Hematopoietic multipotent progenitor cell treated with erythropoietin and hydrocortisone succinate and interleukin-3 and kit ligand, for 4 days (in vitro differentiated cells): ENCODE measurements around the gene EPPIN.

Experiments
- DNase-seq: peaks from one replicate; pipeline ENCODE4 v3.0.0-alpha.2; 2015

EPPIN gene

DNA sequence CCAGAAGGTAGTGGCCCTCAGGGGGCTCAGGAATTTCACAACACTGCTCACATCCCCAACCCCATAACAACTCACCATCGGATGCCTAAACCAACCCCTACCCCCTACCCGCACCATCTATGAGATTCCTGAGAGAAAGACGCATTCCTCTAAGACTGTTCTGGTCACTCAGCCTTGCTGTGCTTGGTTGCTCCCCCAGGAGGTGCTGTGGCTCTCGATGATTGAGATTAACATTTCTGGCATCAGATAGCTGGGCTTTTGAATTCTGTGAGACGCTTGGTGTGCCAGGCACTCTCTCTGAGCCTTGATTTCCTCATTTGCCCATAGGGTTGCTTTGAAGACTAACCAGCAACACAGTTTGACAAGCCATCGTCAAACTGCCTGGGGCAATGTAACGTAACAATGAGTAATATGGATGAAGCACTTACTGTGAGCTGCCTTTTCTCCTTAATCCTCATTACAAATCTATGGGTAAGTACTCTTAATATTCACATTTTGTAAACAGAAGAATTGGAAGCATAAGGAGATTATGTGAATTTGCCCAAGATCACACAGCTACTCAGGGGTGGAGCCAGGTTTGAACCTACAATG lies 8.9 kb downstream of the EPPIN start:
- no peak for DNase-seq

DNA sequence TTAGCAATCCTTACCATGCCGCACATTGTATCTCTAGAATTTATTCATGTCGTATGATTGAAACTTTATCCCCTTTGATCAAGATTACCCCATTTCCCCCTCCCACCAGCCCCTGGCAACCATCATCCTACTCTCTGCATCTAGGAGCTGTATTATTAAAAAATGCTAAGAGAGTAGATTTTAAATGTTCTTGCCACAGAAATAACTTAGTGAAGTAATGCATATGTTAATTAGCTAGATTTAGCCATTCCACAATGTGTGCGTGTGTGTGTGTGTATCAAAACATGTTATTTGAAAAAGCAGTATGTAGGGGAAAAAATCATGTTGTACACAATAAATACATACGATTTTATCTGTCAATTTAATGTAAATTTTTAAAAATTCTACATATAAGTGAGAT lies 19.9 kb downstream of the EPPIN start:
- no peak for DNase-seq

DNA sequence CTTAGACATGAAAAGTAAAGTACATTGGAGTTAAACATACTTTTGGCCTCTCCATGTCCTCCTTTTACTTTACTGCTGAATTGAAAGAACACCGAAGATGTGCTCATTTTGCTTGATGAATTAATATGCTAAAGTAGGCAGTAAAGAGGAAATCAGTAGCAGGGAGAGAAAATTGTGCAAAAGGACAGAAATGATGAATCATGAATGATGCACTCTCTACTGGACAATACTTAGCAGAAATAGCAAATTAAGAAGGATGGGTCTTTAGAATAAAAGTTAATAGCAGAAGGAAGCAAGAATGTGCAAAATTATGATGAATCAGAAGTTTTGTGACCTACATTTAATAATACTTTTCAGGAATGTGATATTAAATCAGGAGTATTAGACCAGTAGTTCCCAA lies 23.4 kb downstream of the EPPIN start:
- no peak for DNase-seq

DNA sequence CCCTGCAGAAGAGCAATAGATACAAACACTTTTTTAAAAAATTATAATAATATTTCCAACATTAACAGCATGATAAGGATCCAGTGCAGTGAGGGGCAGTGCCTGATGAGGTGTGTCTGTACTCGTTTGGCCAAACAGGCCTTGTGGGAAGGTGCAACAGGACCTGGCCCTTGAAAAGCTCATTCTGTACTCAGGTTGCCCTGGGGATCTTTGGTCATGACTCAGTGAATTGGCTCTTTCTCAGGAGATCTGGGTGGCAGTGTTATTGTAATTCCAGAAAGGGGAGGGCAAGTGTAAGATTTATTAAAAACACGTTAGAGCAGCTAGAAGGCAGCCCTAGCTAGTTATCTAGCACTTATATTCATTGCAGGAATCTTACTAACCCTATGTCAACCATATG lies 28.9 kb downstream of the EPPIN start:
- DNase-seq = no peak

DNA sequence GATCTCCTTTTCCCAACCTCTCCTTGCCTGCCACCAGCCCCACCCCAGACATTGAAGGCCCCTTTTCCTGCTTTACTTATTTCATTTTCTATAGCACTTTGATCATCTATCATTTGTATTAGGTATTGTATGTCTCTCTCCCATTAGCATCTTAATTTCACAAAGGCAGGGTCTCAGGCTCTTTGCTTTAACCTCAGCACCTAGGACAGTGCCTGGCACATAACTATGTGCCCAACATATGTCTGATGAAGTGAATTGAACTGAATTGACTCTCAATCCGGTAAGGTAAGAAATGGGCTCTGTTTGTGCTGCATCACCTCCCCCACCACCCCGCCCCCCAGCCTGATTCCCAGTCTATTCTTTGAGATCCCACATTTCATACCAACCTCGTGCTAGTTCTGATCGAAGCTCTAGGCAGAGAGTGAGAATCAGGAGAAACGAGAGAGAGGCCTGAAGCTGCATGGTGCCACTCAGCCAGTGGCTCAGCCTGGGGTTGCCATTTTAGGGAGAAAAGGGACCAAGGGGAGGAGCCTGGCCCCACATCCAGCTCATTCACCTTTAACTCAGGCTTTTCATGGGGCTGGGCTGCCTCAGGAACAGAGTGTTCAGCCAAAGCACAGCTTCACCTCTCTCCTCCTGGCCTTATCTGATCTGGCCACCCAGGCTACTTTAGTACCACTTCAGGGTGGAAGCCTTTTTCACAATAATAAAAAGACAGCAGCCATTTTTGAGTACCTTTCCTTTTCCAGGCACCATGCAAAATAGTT lies 31.9 kb downstream of the EPPIN start, which contains the start of gene SPINT3:
Gene SPINT3, minus strand, starts transcription at position 476 of the 767 bp plus-strand sequence. Its CDS starts 14 bp downstream, at position 462.
- DNase-seq = no peak

DNA sequence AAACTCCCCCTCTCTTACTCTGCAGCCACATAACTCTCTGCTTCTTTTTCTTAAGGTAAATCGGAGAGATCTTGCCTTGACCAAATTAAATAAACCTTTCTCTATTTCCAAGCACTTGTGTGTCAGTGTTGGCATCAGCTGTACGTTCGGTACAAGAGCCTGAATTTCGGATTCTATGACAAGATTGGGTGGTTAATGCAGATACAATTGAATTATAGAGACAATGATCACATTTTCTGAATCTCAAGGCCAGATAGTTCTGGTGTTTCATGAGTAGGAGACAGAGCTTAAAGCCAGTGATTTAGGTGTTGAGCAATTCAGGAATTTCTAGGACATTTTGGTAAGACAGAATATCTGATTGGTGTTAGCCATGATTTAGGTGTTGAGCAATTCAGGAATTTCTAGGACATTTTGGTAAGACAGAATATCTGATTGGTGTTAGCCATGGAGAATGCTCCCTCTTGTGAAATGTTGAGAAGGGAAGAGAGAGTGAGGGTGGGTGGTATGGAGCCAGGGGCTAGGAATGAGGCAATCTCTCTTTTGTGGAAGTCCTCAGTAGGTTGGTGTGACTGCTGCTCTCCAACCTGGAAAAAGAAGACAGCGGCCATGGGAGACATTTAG lies 36.8 kb downstream of the EPPIN start:
- no peak for DNase-seq

DNA sequence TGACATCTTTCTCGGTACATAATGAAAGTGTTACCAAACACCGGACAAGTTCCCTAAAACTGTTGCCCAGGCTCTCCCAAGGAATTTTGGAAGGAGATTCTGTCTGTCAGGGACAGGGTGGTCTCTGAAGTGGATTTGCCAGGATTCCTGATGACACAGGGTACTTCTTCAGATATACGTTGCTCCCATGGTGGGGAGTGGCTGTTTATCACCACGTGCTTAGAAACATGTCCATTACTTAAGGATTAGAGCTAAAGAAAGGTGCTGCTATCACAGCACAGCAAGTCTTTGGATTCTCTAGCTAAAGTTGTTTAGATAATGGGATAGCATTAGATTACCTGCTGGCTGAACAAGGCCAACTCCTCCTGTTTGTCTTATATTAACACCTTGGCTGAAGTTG lies 38.1 kb downstream of the EPPIN start:
- no peak for DNase-seq

DNA sequence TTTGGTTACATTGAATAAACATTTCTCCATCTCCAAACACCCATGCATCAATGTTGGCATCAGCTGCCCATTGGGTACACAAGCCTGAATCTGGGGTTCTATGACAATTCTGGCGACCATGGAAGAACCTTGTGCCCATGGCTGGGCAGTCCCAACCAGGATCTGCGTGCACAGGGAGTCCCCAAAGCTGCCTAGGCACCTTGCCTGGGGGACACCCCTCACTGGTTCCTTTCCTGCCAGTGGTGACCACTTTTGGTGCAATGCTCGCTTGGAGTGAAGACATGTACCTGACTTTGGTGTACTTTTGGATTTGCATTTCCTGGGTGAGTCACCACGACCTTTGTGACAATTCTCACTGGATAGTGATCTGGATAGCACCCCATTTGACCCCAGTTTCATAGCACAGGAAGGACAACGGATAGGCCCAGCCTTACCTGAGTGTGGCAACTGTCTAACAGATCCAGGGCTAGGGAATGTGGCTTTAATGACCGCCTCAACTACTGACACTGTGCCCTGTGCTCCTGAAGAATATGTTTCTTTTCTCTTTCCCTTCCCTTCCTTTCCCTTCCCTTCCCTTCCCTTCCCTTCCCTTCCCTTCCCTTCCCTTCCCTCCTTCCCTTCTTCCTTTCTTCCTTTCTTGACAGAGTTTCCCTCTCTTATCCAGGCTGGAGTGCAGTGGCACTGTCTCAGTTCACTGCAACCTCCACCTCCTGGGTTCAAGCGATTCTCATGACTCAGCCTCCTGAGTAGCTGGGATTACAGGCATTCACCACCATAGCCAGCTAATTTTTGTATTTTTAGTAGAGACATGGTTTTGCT lies 38.9 kb downstream of the EPPIN start:
- DNase-seq = no peak

DNA sequence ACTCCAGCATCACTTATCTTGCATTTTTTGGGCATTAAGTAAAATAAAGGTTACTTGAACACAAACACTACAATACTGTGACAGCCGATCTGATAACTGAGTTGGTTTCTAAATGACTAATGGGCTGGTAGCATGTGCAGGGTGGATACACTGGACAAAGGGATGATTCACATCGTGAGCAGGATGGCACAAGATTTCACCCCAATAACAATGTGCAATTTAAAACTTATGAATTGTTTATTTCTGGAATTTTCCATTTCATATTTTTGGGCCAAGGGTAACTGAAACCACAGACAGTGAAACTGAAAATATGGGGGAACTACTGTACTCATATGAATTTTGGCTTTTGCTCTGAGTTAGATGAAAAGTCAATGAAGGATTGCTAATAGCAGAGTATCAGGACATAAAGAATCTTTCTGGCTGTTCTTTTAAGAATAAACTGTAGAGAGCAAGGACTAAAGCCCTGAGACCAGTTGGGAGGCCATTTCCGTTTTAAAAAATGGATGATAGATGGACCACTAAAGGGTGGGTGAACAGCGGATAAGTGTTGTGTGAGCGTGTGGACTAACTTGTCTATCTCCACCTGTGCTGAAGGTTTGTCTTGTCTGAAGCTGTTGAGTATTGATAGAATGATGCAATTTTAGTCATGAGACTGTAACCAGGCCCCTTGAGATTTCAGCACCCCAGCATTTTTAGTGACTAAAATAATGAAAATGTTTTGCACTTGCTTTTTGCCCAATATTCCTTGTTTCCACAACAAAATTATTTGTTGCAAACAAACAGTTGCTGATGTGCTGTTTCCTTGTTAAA lies 40.0 kb downstream of the EPPIN start:
- DNase-seq = no peak

DNA sequence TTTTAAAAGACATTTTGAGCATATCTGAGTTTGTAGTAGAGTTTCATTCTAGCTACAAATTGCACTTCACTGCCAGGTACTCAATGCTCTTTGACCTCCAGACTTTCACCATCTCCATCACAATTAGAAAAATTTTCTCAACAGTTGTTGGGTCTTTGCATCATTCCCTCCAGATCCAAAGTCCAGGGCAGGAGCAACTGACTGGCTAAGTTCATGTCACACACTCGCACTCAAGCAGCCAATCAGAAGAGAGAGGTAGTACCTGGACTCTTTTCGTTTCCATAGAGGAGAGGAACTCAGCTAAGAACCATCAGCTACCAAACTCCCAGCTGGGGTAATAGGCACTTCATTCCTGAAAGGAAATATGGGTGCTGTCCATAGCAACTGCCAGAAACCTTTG lies 40.8 kb downstream of the EPPIN start:
- DNase-seq = no peak

DNA sequence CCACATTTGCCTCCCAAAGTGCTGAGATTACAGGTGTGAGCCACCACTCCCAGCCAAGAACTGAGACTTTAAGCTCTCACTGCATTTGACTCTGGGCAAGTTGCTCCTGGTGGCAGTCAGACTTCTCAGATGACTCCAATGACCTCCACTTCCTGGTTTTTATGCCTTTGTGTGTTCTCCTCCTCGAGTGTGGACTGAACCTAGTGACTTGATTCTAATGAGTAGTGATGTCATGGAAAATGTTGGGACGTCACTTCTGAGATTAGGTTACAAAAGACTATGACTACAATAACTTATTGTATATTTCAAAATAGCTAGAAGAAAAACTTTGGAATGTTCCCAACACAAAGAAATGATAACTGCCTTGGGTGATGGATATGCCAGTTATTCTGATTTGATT lies 43.8 kb downstream of the EPPIN start:
- no peak for DNase-seq

DNA sequence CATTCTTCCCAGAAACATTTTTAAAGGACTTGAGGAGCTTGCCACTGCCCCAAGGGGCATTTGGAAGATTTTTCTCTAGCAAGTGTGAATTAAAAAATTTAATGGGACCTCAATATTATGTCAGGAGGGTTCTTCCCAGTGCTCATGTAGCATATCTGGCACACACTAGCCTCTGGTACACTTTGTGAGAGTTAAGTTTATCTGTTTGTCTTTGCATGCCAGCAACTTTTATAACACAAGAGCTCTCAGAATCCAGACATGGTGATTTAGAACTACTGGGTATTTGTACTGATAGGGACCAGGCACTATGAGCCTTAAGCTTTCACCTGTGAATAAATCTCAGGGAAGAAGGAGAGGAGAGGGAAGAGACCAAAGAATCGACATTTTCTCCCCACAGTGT lies 44.6 kb downstream of the EPPIN start:
- DNase-seq = no peak

DNA sequence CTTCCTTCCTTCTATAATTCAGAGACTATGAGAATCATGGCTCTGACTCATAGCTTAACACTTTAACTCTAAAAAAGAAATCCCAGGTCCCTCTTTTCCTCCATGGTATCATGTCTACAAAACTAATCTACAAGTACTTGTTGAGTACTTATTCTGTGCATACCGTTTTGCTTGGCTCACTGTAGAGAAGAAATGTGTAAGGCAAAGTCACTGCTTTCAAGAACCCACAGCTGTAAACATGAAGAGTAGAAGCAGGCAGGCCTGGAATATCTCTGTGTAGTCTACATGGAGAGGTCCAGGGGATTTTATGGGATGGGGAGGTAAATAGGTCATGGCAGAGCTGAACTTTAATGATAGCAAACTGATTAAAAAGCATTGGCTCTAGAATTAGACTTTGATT lies 45.6 kb downstream of the EPPIN start:
- no peak for DNase-seq

DNA sequence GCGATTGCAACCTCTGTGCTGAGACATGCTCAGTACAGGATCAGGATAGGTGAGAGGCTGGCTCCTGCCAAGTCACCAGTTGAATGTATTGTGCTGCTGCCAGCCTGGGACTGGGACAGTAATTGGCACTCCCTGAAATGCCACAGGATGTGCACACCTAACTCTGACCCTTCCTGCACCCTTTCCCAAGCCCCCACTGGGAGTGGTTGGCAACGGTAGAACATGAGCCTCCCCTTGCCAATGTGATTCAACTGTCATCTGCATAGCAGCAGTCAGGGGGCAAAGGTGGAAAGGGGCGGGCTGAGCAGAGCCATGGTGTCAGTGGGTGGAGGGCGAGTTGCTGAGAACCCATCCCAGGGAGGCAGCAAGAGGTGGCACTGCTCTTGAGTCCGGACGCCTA lies 47.2 kb downstream of the EPPIN start:
- no peak for DNase-seq

DNA sequence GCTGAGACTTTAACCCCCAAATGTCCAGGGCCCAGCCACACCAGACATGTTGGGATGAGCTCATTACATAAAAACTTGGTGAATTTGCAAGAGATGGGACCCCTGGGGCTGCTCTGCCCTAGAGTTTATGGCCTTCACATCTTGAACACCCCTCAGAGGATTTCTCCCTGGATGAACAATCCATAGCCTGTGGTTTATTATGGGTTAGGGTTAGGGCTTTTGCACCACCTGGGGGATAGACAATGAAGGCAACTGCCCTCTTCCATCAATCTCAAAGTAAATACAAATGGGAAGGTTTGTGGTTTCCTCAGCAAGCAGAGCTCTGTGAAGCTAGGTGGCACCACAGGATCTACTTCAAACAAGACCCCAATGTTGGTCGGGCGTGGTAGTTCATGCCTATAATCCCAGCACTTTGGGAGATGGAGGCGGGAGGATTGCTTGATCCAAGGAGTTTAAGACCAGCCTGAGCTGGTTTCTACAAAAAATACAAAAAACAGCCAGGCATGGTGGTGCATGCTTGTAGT lies 49.2 kb downstream of the EPPIN start:
- no peak for DNase-seq

DNA sequence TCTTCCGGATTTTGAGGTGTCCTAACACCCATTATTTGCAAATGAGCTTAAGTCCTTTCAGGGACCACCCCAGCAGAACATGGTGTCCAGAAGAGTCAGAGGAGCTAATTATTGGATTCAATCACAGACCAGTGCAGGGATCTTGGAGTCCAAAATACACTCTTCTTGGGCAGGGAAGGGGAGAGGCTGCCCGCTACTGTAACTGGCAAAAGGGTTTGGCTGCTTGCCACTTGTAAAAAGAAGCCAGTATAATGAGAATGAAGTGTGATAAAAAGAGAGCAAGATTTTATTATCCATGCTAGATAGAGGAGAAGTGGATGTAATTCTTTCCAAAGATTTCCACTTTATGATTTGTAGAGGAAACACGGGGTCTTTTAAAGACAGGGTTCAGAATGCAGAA lies 51.0 kb downstream of the EPPIN start:
- DNase-seq = no peak

DNA sequence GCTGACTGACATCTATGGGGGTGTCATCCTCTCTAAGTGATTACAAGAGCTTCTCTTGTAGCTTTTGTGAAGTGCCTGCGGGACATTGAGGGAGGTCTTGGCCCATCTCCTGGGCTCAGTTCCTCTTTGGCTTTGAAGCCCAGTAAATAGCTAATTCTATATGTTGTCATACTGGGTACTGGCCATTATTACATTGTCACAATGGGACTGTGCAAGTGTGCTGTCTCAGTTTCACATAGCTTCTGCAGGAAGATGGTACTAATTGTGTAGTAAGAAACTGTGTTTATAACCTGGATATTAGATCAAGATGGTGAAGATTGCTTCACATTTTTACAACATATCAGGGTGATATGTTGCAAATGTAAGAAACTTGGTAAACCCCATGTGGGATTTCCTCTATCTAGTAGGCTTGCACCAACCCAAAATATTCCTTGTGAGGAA lies 51.7 kb downstream of the EPPIN start:
- peak; percentile 12 for DNase-seq
